ENCODE measurements around the gene C2CD2. TPM values are rescaled to one million over a fixed set of nuclear protein-coding genes. Genes with fewer than 3 reads are reported as not detected.
A peak's percentile ranks its signal among the peaks of the same experiment; 100 is the strongest.

The C2CD2 gene
- total and polyA plus RNA-seq, 10 of the 15 experiments (the other 5 are each of a cell fraction or from before 2014, with no cell fraction given) = 2.2 to 30.9 (median 9.9) TPM

GRCh38 chr21:41877901-41878830 is 75.7 kb downstream of the C2CD2 start:
- WGBS (ENCODE audit: insufficient coverage, insufficient replicate concordance, low lambda C conversion rate, missing lambda C conversion rate) = 2% methylated on average over 38 of the region's 48 CpGs
- H2AFZ ChIP-seq (ENCODE audit: control insufficient read depth, low read depth, low read length) = peak overlapping the region; percentile 51; the same call in 1 of the 2 replicates
- CTCF ChIA-PET = interaction anchor here (0.7 to 3.6 kb wide), 13 partner anchors 9 to 239 kb away, joined by 3 to 31 read pairs (median 3); no protein-coding TSS in a partner anchor
- peak; percentile 17; the same call in 1 of the 2 replicates for TF ChIP-seq ZBTB40 (IDR thresholded peaks at IDR 0.05; ENCODE audit: borderline replicate concordance)
- TF ChIP-seq SIN3A (IDR thresholded peaks at IDR 0.05; ENCODE audit: low read depth, low read length) = peak; percentile 54
- TF ChIP-seq BHLHE40 (IDR thresholded peaks at IDR 0.05; ENCODE audit: borderline replicate concordance in 1 of 2, low read depth in 2 of 2, low read length in 1 of 2) = peak; percentile 27 to 84; a peak in 3 of 4 replicates
- TF ChIP-seq TCF7 (IDR thresholded peaks at IDR 0.05; ENCODE audit: borderline replicate concordance) = no peak
- peak; percentile 61 for TF ChIP-seq RUNX3 (IDR thresholded peaks at IDR 0.05; ENCODE audit: low read length)
- peak; percentile 26 for TF ChIP-seq USF1 (IDR thresholded peaks at IDR 0.05; ENCODE audit: borderline replicate concordance, extremely low read length, insufficient read depth, low read depth, low read length)
- no peak for TF ChIP-seq CUX1 (IDR thresholded peaks at IDR 0.05; ENCODE audit: insufficient replicate concordance, low read depth, low read length)
- TF ChIP-seq CREM (IDR thresholded peaks at IDR 0.05; ENCODE audit: low read depth) = 0 out of 2 replicates have a peak, but pooled peaks have one; percentile 47
- TF ChIP-seq MYB (IDR thresholded peaks at IDR 0.05; ENCODE audit: borderline replicate concordance, low read depth, low read length) = no peak
- TF ChIP-seq SP1 (IDR thresholded peaks at IDR 0.05; ENCODE audit: low read depth, low read length) = peak; percentile 88

More at GRCh38 chr21:41877901-41878830, 75.7 kb downstream of the C2CD2 start:
- DNase-seq (ENCODE audit: low read depth, low spot score) = no peak
- no peaks in the 10 kb centered on the region for H3K27me3 ChIP-seq (replicated peaks in 1 of 2; ENCODE audit: control insufficient read depth in 2 of 2, insufficient read depth in 2 of 2, low read length in 1 of 2)
- no peaks in the 10 kb centered on the region for H3K9me3 ChIP-seq (replicated peaks; ENCODE audit: control insufficient read depth, insufficient read depth, low read length)
- no TSS peak for BruUV-seq (replicated peaks)
- in situ Hi-C loops (cut with MboI) = no loop called here
- peak overlapping the region; percentile 63 for H3K27ac ChIP-seq (ENCODE audit: control insufficient read depth, insufficient read depth)
- H3K36me3 ChIP-seq (ENCODE audit: control insufficient read depth in 2 of 2, insufficient read depth in 2 of 2, low read length in 1 of 2) = no peaks in the 10 kb centered on the region
- POLR2A ChIA-PET = interaction anchor here (0.6 to 3.8 kb wide), 9 partner anchors 11 to 234 kb away, joined by 3 to 28 read pairs (median 3); no protein-coding TSS in a partner anchor
- RAD21 ChIA-PET (ENCODE audit: unreplicated experiment) = interaction anchor here (0.6 to 3.7 kb wide), 18 partner anchors 11 to 265 kb away, joined by 3 to 39 read pairs (median 5); no protein-coding TSS in a partner anchor
- H3K79me2 ChIP-seq (ENCODE audit: control insufficient read depth, insufficient read depth, low read length) = peaks cover 46% of the 10 kb centered on the region
- SMC1A ChIA-PET (ENCODE audit: uncharacterized antibody, unreplicated experiment) = interaction anchor here (0.7 to 4.6 kb wide), 23 partner anchors 8 to 595 kb away, joined by 3 to 51 read pairs (median 4); no protein-coding TSS in a partner anchor
- no peaks in the 10 kb centered on the region for H4K20me1 ChIP-seq (ENCODE audit: control insufficient read depth, insufficient read depth)
- peak overlapping the region; percentile 80 for H3K4me2 ChIP-seq (ENCODE audit: control insufficient read depth, insufficient read depth)
- H3K4me3 ChIP-seq = peak overlapping the region; percentile 94
- peak; percentile 44 for ATAC-seq
- peak; percentile 49 for FAIRE-seq
- intact Hi-C loops (cut with micrococcal nuclease; ENCODE audit: unreplicated experiment) = loop anchor here (1.0 to 5.0 kb wide), 3 partner anchors 13 to 239 kb away; no protein-coding TSS in a partner anchor
- peak overlapping the region; percentile 83 for H3K9ac ChIP-seq (ENCODE audit: control insufficient read depth, insufficient read depth, low read length)
- H3K4me1 ChIP-seq (ENCODE audit: control insufficient read depth, insufficient read depth, low read length) = peaks cover 22% of the 10 kb centered on the region

All from GM12878 (cell line).